ENCODE data around the gene SUFU.

DNA sequence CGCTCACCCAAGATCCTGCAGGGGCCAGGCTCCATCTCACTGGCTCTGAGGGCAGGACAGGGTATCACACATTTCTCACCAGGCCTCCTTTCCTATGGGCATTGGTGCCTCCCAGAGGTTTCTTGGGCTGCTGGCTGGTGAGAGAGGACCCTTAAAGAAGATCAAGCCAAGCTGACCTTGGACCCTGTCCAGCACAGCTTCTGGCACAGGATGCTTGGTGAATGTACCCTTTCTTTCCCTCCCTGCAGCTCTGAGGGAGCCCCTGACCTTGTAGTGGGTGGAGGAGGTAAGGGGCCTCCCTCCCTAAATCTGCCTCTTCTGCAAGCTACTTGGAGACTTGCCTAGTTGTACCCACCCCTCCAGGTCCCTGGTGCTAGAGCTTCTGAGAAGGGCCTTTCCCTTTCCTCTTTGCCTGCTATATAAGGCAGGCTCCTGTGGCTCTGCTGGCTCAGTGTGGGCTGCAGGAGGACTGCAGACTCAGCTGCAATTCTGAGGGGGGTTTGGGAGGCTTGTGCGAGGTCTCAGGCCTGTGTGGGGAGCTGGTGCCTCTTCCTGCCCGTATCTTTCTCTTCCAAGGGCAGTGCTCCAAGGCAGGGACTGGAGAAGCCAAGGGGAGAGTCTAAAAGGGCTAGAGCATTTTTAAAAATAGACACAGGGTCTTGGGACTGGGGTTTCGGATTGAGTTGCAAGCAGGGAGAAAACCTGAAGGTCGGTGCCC, 128.8 kb downstream of the SUFU start:
- no peak for TF ChIP-seq GATA3 (IDR thresholded peaks at IDR 0.05; ENCODE audit: low read depth, low read length)
- no peak for TF ChIP-seq GATA2 (IDR thresholded peaks at IDR 0.05; ENCODE audit: low read depth, low read length)

Data from SH-SY5Y (cell line).